GM19099 (cell line): ENCODE results near the gene ECE2.

Source experiments
- POLR2A ChIP-seq: IDR thresholded peaks from 3 replicates; pipeline ENCODE4 v1.6.1; 2011; ENCODE audit warnings: low read depth; ENCODE audit not compliant: insufficient read length; ENCODE audit errors: extremely low read depth

The ECE2 gene

DNA sequence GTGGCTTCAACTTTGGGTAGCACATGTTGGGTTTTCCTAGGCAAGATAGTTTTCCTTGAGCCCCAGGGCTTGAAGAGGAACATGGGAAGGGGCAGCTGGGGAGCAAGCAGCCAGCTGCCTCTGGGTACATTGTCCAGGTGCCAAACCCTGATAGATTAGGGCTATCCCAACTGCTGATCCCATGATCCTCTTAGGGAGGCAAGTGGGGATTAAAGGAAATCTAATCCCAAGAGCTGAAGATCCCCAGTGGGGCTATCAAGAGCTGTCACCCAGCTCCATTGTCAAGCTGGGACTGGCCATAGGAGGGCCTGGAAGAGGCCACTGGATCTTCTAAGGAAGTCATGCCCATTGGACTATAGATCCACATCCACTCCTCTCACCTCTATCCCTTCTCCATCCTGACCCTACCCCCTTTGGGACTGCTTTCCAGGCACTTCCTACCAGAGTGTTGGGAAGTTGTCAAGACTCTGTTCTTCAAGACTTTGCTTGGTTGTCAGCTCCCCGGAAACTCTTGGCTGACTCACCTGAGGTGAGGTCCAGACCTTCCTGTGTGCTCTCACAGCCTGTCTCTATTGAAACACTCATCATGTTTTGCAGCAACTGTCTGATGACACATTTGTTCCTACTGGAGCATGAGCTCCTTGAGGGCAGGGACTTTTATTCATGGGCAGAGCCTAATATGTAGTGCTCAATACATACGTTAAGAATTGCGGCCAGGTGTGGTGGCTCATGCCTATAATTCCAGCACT, 20.4 kb upstream of the ECE2 start:
- TF ChIP-seq POLR2A: no peak

- no peak for TF ChIP-seq POLR2A
These were observed 18.5 kb upstream of the ECE2 start for GRCh38 chr3:184257083-184257915.

GRCh38 chr3:184258926-184259325, 16.9 kb upstream of the ECE2 start:
- TF ChIP-seq POLR2A: no peak

DNA sequence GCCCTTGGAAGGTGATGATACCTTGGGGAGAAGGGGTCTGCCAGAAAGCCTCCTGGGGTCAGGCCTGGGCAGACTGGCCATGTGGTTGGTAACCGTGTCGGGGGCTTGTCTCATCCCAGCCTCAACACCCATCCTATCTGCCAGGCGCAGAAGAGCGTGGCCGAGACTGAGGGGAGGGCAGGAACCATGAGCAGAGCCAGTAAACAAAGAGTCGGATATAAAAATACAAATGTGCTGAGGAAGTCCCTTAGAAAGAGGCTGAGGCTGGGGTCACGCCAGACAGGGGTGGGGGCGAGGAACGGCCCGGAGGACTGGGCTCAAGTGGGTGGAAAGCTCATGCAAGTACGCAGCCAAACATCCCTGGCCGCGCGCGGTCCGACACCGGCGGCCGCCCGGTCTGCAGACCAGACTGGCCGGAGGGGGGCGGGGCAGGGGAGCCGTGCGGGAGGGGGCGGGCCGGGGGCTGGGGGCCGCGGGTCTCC, 16.4 kb upstream of the ECE2 start:
- no peak for TF ChIP-seq POLR2A

DNA sequence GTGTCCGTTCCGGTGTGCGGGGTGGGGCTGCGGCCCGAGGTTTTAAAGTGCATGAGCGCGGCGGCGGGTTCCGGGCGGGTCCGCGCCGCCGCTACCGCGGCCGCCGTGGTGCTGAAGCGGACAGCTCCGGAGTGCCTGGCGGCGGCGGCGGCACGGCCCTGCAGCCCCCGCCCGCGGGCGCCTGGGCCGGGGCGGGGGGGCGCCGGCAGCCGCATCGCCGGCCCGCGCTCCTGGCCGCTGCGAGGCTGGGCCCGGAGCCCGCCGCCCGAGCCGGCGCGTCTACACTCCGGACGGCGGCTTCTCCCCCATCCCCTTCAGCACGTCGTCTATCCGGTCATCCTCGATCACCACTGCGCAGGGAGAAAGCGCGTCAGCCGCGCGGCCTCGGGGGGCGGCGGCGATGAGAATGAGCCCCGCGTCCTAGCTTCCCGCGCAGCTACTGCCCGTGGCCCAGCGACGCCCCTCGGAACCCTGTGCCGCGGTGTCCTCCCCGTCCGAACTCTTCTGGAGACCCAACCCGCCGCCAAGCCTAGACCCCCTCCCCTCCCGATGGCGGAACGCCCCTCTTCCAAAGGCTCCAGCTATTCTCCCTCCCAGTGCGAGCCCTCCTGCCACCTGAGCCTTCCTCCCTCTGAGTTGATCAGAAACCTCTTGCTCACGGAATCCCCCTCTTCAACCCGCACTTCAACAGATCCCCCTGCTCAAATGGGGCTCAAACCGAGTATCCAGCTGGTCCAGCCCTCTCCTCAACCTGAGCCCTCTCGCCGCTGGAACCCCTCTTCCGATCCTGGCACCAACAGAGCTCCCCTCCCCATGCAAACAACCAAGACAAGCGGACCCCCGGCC, 15.7 kb upstream of the ECE2 start:
- TF ChIP-seq POLR2A: no peak

DNA sequence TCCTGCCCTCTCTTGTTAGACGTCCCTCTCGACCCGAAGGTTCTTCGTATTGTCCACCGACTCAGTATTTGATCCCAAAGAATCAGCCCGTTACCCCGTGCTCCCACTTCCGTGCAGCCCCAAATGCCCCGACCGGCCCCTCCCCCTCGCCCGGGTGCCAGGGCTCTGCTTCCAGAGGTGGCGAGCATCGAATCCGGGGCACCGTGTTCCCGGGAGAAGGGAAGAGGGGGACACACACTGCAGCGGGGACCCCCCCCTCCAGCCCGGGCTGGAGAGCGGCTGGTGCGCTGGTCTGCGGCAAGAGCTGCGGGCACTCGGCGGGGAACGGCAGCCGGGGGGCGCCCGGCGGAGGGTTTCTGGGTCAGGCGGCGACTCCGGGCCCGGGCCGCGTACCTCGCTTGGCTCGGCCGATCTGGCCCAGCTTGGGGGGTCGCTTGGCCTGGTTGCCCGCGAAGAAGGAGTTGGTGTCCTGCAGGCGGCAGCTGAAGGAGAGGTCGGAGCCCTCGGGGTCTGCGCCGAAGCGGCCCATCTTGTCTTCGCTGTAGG, 15.0 kb upstream of the ECE2 start:
- no peak for TF ChIP-seq POLR2A

DNA sequence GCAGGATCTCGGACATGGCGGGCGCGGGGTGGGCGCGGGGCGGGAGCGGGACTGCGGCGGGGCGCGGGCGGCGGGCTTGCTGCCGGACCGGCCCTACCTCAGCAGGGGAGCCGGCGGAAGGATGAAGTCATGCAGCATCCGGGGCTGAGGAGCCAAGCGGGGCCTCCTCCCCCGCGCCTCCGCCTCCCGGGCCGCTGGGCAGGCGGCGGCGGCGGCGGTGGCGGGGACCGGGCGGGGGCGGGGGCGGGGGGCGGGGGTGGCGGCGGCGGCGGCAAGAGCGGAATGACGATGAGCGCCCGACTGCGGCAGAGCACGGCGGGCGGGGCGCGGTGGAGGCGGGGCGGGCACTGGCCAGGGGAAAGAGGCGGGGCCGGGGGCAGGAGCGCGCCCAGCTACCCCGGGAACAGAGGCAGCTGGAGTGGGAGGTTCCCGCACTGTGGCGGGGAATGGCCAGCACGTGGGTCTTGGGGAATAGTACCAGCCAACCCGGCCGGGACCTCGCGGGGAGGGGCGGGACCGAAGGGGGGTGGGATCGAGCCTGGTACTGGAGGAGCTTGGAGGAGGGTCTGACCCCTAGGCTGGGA, 14.5 kb upstream of the ECE2 start, which contains the start of gene CAMK2N2:
CAMK2N2 (minus strand) TSS at position 284 of the 584 bp plus-strand sequence; CDS start at position 16, 268 bp downstream.
- TF ChIP-seq POLR2A: no peak

GRCh38 chr3:184261854-184262763, 13.7 kb upstream of the ECE2 start:
- no peak for TF ChIP-seq POLR2A

GRCh38 chr3:184262764-184263179, 13.1 kb upstream of the ECE2 start:
- no peak for TF ChIP-seq POLR2A

DNA sequence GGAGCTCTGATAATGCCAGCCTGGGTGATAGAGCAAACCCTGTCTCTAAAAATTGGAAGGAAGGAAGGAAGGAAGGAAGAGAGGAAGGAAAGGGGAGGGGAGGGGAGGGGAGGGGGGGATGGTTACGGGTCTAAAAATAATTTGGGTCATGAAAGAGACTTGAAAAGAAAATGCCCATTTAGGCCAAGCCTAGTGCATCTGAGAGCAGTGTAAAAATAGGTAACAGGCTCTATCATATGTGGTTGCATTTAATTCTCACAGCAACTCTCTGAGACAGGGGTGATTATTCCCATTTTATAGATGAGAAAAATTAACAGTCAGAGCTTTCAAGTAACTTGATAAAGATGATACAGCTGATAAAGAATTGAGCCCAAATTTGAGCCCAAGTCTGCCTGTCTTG, 3.6 kb upstream of the ECE2 start:
- no peak for TF ChIP-seq POLR2A

DNA sequence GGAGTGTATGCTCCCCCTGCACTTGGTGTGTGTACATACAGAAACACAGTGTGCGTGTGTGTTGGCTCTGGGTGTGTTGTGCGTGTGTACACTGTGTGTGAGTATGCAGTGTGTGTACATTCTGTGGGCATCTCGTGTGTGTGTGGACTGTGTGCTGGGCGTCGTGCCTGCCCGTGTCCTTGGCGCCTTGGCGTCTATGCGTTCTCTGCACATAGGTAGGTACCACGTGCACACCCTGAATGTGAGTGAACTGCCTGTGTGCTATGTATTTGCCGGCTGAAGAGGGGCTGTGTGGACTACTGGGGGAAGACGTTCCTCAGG, 481 bp upstream of the ECE2 start:
- no peak for TF ChIP-seq POLR2A

- TF ChIP-seq POLR2A: no peak
These were observed 1.5 kb downstream of the ECE2 start for GRCh38 chr3:184277366-184277765.

DNA sequence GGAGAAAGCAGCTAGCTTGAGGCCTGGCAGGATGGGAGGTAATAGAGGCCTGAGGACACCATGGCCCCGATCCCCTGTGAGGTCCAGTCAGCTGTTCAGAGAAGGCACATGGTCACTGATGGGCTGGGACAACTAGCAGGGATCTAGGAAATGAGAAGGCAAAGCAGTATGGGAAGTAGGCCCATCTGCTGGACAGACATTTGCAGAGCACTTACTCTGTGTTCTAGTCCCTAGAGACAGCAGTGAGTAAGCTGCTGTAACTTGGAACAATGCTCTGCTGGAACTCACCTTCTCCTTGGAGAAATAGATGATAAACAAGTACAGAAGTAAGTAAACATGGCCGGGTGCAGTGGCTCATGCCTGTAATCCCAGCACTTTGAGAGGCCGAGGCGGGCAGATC, 7.1 kb downstream of the ECE2 start:
- no peak for TF ChIP-seq POLR2A
